IMR-90 (cell line): ENCODE data around the gene CARD10. TPM values are rescaled to one million over a fixed set of nuclear protein-coding genes. Genes with fewer than 3 reads are reported as not detected.

Experiments used
- ATAC-seq: fragments of 200-7000 bp; cut with Tn5 transposase; 2 replicates; pipeline ENCODE4 v1.9.1; 2020; ENCODE audit warnings: low read depth, mild to moderate bottlenecking, moderate library complexity
- BruUV-seq: library from RNA; stranded (reverse); fragments of 400-500 nt; replicated peaks from 2 replicates; lab custom pipeline; 2021; lab: Mats Ljungman, UMichigan
- CTCF ChIA-PET: fragments of 300-600 bp; formaldehyde crosslinking; extraction: SDS; loops from one replicate; lab custom pipeline; 2021; ENCODE audit warnings: antibody characterized with exemption; lab: Yijun Ruan, JAX
- POLR2A ChIA-PET: fragments of 300-600 bp; sonication (Branson Sonifier 250); formaldehyde crosslinking; loops from one replicate; lab custom pipeline; 2022; ENCODE audit warnings: antibody characterized with exemption; ENCODE audit not compliant: unreplicated experiment; lab: Charles Lee
- DNase-seq: peaks from one replicate; pipeline ENCODE4 v3.0.0; 2013
- H2AFZ ChIP-seq: replicated peaks from 2 replicates; pipeline ENCODE3; 2013; ENCODE audit warnings: low read length, mild to moderate bottlenecking; ENCODE audit not compliant: poor library complexity
- H2AK5ac ChIP-seq: 2 replicates; pipeline ENCODE4 v1.6.1; 2013; ENCODE audit warnings: low read depth, low read length, inconsistent platforms
- H2AK9ac ChIP-seq: replicated peaks from 2 replicates; pipeline ENCODE3; 2013; ENCODE audit warnings: mild to moderate bottlenecking, low read depth, low read length, moderate library complexity; ENCODE audit not compliant: poor library complexity
- H2BK120ac ChIP-seq: 2 replicates; pipeline ENCODE4 v1.6.1; 2013; ENCODE audit warnings: low read depth, low read length, inconsistent platforms
- H2BK15ac ChIP-seq: 3 replicates; pipeline ENCODE4 v1.6.1; 2013; ENCODE audit warnings: low read depth, low read length, inconsistent platforms
- H2BK20ac ChIP-seq: 2 replicates; pipeline ENCODE4 v1.6.1; 2013; ENCODE audit warnings: low read depth, mild to moderate bottlenecking, inconsistent platforms, low read length, moderate library complexity
- H2BK5ac ChIP-seq: 2 replicates; pipeline ENCODE4 v1.6.1; 2013; ENCODE audit warnings: mild to moderate bottlenecking, low read depth, low read length, inconsistent platforms; ENCODE audit not compliant: poor library complexity, severe bottlenecking
- H3K14ac ChIP-seq: replicated peaks from 2 replicates; pipeline ENCODE4 v1.6.1; 2013; ENCODE audit warnings: low read depth, low read length, inconsistent platforms
- H3K18ac ChIP-seq: 2 replicates; pipeline ENCODE4 v1.6.1; 2013; ENCODE audit warnings: low read depth, low read length, control low read depth
- H3K23ac ChIP-seq: 2 replicates; pipeline ENCODE4 v1.6.1; 2013; ENCODE audit warnings: low read depth, low read length, inconsistent platforms
- H3K27ac ChIP-seq: 2 replicates; pipeline ENCODE4 v1.5.1; 2013; ENCODE audit warnings: mild to moderate bottlenecking, control low read depth, low read length; ENCODE audit not compliant: insufficient read depth
- H3K27me3 ChIP-seq: 2 replicates; pipeline ENCODE4 v1.6.1; 2013; ENCODE audit warnings: low read length; ENCODE audit not compliant: control insufficient read depth, insufficient read depth
- H3K36me3 ChIP-seq: 2 replicates; pipeline ENCODE4 v1.6.1; 2013; ENCODE audit warnings: low read length, mixed read lengths; ENCODE audit not compliant: control insufficient read depth, insufficient read depth
- H3K4ac ChIP-seq: 2 replicates; pipeline ENCODE4 v1.6.1; 2013; ENCODE audit warnings: low read depth, low read length, inconsistent platforms
- H3K4me1 ChIP-seq: 2 replicates; pipeline ENCODE4 v1.6.1; 2013; ENCODE audit warnings: low read length, mixed read lengths; ENCODE audit not compliant: control insufficient read depth, insufficient read depth
- H3K4me2 ChIP-seq: 2 replicates; pipeline ENCODE4 v1.6.1; 2013; ENCODE audit warnings: low read depth, mild to moderate bottlenecking, control low read depth, low read length, moderate library complexity
- H3K4me3 ChIP-seq: 2 replicates; pipeline ENCODE4 v1.5.1; 2013; ENCODE audit warnings: low read depth, mild to moderate bottlenecking, control low read depth, low read length, moderate library complexity; ENCODE audit not compliant: insufficient read depth
- H3K56ac ChIP-seq: 2 replicates; pipeline ENCODE4 v1.6.1; 2013; ENCODE audit warnings: low read length, inconsistent platforms; ENCODE audit not compliant: insufficient read depth; ENCODE audit errors: extremely low read depth
- H3K79me1 ChIP-seq, 2 experiments: 2 replicates each; pipeline ENCODE4 v1.6.1; 2013; ENCODE audit warnings: low read length in 2 of 2, inconsistent platforms in 1 of 2, low read depth in 1 of 2
- H3K9ac ChIP-seq: 2 replicates; pipeline ENCODE4 v1.6.1; 2013; ENCODE audit warnings: low read depth, low read length, control low read depth
- H3K9me1 ChIP-seq: 2 replicates; pipeline ENCODE4 v1.6.1; 2013; ENCODE audit warnings: low read length, inconsistent platforms; ENCODE audit not compliant: insufficient read depth
- H3K9me3 ChIP-seq: 2 replicates; pipeline ENCODE4 v1.6.1; 2013; ENCODE audit warnings: low read length; ENCODE audit not compliant: control insufficient read depth, insufficient read depth
- H4K20me1 ChIP-seq: 2 replicates; pipeline ENCODE4 v1.6.1; 2013; ENCODE audit warnings: low read length, inconsistent platforms; ENCODE audit not compliant: insufficient read depth
- H4K5ac ChIP-seq: 2 replicates; pipeline ENCODE4 v1.6.1; 2013; ENCODE audit warnings: mild to moderate bottlenecking, low read depth, low read length, control low read depth
- H4K8ac ChIP-seq, 2 experiments: 2 replicates each; pipeline ENCODE4 v1.6.1; 2013; ENCODE audit warnings: low read depth in 2 of 2, low read length in 2 of 2, control low read depth in 1 of 2, inconsistent platforms in 1 of 2
- H4K91ac ChIP-seq: 2 replicates; pipeline ENCODE4 v1.6.1; 2013; ENCODE audit warnings: low read depth, low read length, inconsistent platforms; ENCODE audit not compliant: insufficient read depth
- BHLHE40 ChIP-seq: fragments of 150-350 bp; IDR thresholded peaks from 2 replicates; pipeline ENCODE4 v1.6.1; 2016; ENCODE audit warnings: mild to moderate bottlenecking, low read depth, low read length
- CEBPB ChIP-seq: IDR thresholded peaks from 2 replicates; pipeline ENCODE4 v1.6.1; 2012; ENCODE audit warnings: low read depth, low read length, improper control_type of control experiment
- FOS ChIP-seq: fragments of 150-350 bp; IDR thresholded peaks from 2 replicates; pipeline ENCODE4 v1.6.1; 2016; ENCODE audit warnings: low read depth, low read length
- MAFK ChIP-seq: IDR thresholded peaks from 2 replicates; pipeline ENCODE4 v1.6.1; 2012; ENCODE audit warnings: low read depth, low read length, improper control_type of control experiment
- POLR2A ChIP-seq: IDR thresholded peaks from 2 replicates; pipeline ENCODE4 v1.6.1; 2012; ENCODE audit warnings: mild to moderate bottlenecking, low read depth, low read length
- RCOR1 ChIP-seq: IDR thresholded peaks from 2 replicates; pipeline ENCODE4 v1.6.1; 2012; ENCODE audit warnings: mild to moderate bottlenecking, low read length, improper control_type of control experiment; ENCODE audit not compliant: insufficient replicate concordance
- RFX5 ChIP-seq: IDR thresholded peaks from 2 replicates; pipeline ENCODE4 v1.8.0; 2012; ENCODE audit warnings: low read depth, mild to moderate bottlenecking, low read length, moderate library complexity
- WGBS, 2 experiments: methylation state at CpG; one replicate each; pipeline versions ENCODE4 v1.1.5 to v1.1.7; 2013; ENCODE audit warnings: missing lambda C conversion rate in 2 of 2; ENCODE audit not compliant: insufficient read length in 1 of 2; ENCODE audit errors: extremely low coverage in 2 of 2; 5-methylcytosine and 5-hydroxymethylcytosine counted together
- dilution Hi-C: fragments of 300-500 bp; cut with HindIII; formaldehyde crosslinking; loops from one replicate; pipeline ENCODE4 v1.14.3; 2018; ENCODE audit warnings: low sequenced_read_pairs; ENCODE audit not compliant: unreplicated experiment
- in situ Hi-C: fragments of 300-500 bp; cut with MboI; formaldehyde crosslinking; loops from 3 replicates; pipeline ENCODE4 v1.14.3; 2019; ENCODE audit warnings: low sequenced_read_pairs, inconsistent platforms, mixed read lengths
- intact Hi-C: fragments of 100-400 bp; cut with micrococcal nuclease; formaldehyde crosslinking; loops from 2 replicates; pipeline ENCODE4 v1.10.0; 2022
- polyA plus RNA-seq, 3 experiments: library from polyadenylated mRNA; depleted of rRNA; stranded (reverse); fragments of >200 nt; gene quantifications; 2 replicates each; pipeline ENCODE4 v1.2.3, GENCODE V29; 2012; ENCODE audit warnings: low replicate concordance in 1 of 3
- total RNA-seq: library from RNA; depleted of rRNA; stranded (reverse); fragments of >200 nt; gene quantifications from 2 replicates; pipeline ENCODE4 v1.2.3, GENCODE V29; 2012

Gene CARD10
- total and polyA plus RNA-seq, 2 of the 4 experiments (the other 2 are of a cell fraction) = 6.1 to 18.4 TPM

- Histone ChIP-seq H3K27me3 (no peaks in the 10 kb centered on the region), H4K5ac (no peak overlapping the region), H2BK120ac (no peak overlapping the region), H2BK5ac (no peak overlapping the region), H2AFZ (no peak overlapping the region), H4K91ac (no peak overlapping the region), H3K4me2 (no peak overlapping the region), H2BK20ac (no peak overlapping the region), H2AK5ac (no peak overlapping the region), H3K9me3 (peaks cover 9% of the 10 kb centered on the region), H3K56ac (no peak overlapping the region), H3K14ac (no peak overlapping the region), H3K4ac (no peak overlapping the region), H3K9ac (no peak overlapping the region), H3K27ac (no peak overlapping the region), H3K18ac (no peak overlapping the region), H3K36me3 (no peaks in the 10 kb centered on the region), H2AK9ac (no peak overlapping the region), H4K20me1 (no peaks in the 10 kb centered on the region), H3K4me3 (no peak overlapping the region), H3K9me1 (no peaks in the 10 kb centered on the region), H3K4me1 (no peaks in the 10 kb centered on the region), H3K79me1 (no peaks in the 10 kb centered on the region), H2BK15ac (no peak overlapping the region), H4K8ac (no peak overlapping the region), H3K23ac (no peak overlapping the region)
- ChIA-PET CTCF (no interaction called here), POLR2A (no interaction called here)
- intact Hi-C loops (no loop called here), in situ Hi-C loops (no loop called here), dilution Hi-C loops (no loop called here)
- WGBS, 2 experiments = 82% methylated on average over 5 of the region's 9 CpGs; no CpG with 5 or more reads in 1 of the 2 experiments
- no peak for DNase-seq
- no peak for ATAC-seq
- BruUV-seq = no TSS peak
- no peak for TF ChIP-seq CEBPB
- TF ChIP-seq POLR2A = no peak
- TF ChIP-seq BHLHE40 = no peak
- no peak for TF ChIP-seq RCOR1
- no peak for TF ChIP-seq MAFK
- no peak for TF ChIP-seq FOS
- TF ChIP-seq RFX5 = no peak
These were observed 73.7 kb downstream of the CARD10 start for GRCh38 chr22:37445501-37445900.
